Mucosa of rectum (tissue), 2 donors: ENCODE results near the gene GGT5.
A peak's percentile ranks its signal among the peaks of the same experiment; 100 is the strongest.
"Not testable (repeated sequence)": the region's sequence is repeated elsewhere in the genome, so short reads cannot be mapped to it uniquely, and the experiment has no call there.

Experiments
- H3K27ac ChIP-seq, 2 donors: one replicate each; pipeline ENCODE4 v1.7.0; 2013; ENCODE audit warnings: inconsistent platforms in 2 of 2, low read depth in 2 of 2, low read length in 2 of 2
- H3K27me3 ChIP-seq, 2 donors: one replicate each; pipeline ENCODE4 v1.7.0; 2013; ENCODE audit warnings: low read length in 2 of 2; ENCODE audit not compliant: control insufficient read depth in 2 of 2, insufficient read depth in 2 of 2
- H3K36me3 ChIP-seq, 2 donors: one replicate each; pipeline ENCODE4 v1.7.0; 2013; ENCODE audit warnings: low read length in 2 of 2; ENCODE audit not compliant: control insufficient read depth in 2 of 2, insufficient read depth in 2 of 2
- H3K4me1 ChIP-seq, 2 donors: one replicate each; pipeline ENCODE4 v1.7.0; 2013; ENCODE audit warnings: low read length in 2 of 2, mild to moderate bottlenecking in 1 of 2; ENCODE audit not compliant: control insufficient read depth in 2 of 2, insufficient read depth in 2 of 2
- H3K4me3 ChIP-seq, 2 donors: one replicate each; pipeline ENCODE4 v1.7.0; 2013; ENCODE audit warnings: low read length in 2 of 2
- H3K9ac ChIP-seq, 2 donors: one replicate each; pipeline ENCODE4 v1.7.0; 2013; ENCODE audit warnings: low read length in 2 of 2, low read depth in 1 of 2, mild to moderate bottlenecking in 1 of 2
- H3K9me3 ChIP-seq, 2 donors: one replicate each; pipeline ENCODE4 v1.7.0; 2013; ENCODE audit warnings: low read length in 2 of 2; ENCODE audit not compliant: control insufficient read depth in 2 of 2
- donor health status: healthy.
- donor health status: Normal muscosa, but diverticular disease.

Gene GGT5

DNA sequence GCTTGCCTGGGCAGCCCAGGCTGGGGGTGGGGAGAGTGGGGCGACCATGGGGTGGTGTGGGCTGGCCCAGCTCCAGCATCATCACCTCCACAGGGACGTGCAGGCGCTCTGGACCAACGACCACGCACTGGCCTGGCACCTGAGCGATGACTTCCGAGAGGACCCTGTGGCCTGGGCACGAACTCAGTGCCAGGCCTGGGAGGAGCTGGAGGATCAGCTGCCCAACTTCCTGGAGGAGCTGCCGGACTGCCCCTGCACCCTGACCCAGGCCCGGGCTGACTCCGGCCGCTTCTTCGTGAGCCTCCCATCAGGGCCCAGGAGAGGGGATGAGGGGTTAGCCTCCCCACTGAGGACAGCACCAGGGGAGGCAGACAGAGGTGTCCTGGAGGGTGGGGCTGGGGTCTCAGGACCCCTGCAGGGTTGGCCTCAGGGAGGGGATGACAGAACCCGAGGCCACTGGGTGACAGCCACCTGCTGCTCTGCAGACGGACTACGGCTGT is 59.8 kb downstream of the GGT5 start:
- peaks cover 15 to 16% of the 10 kb centered on the region in 2 donors for H3K4me1 ChIP-seq
- no peak overlapping the region for H3K4me3 ChIP-seq
- no peaks in the 10 kb centered on the region for H3K36me3 ChIP-seq
- no peaks in the 10 kb centered on the region for H3K9me3 ChIP-seq
- no peaks in the 10 kb centered on the region for H3K27me3 ChIP-seq
- no peak overlapping the region for H3K27ac ChIP-seq
- no peak overlapping the region for H3K9ac ChIP-seq

GRCh38 chr22:24184057-24184798 is 60.7 kb downstream of the GGT5 start:
- H3K4me3 ChIP-seq, result no peak overlapping the region
- H3K36me3 ChIP-seq, result no peaks in the 10 kb centered on the region
- H3K9me3 ChIP-seq, result no peaks in the 10 kb centered on the region
- H3K27me3 ChIP-seq, result no peaks in the 10 kb centered on the region
- peaks cover 8 to 9% of the 10 kb centered on the region in 2 donors for H3K4me1 ChIP-seq
- H3K9ac ChIP-seq, result no peak overlapping the region
- H3K27ac ChIP-seq, result no peak overlapping the region

- no peak overlapping the region for H3K4me3 ChIP-seq
Observed at GRCh38 chr22:24183321-24184031, 61.4 kb downstream of the GGT5 start.

DNA sequence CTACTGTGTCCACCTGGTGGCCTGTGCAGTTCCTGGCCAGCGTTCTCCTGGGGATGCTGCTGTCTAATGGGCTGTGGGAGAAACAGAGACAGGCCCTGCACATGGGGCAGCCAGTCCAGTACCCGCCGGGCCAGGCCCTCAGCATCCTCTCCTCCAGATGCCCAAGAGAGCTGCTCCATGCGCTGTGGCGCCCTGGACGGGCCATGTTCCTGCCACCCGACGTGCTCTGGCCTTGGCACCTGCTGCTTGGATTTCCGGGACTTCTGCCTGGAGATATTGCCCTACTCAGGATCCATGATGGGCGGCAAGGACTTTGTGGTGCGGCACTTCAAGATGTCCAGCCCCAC is 62.0 kb downstream of the GGT5 start:
- H3K4me1 ChIP-seq, H3K4me3 ChIP-seq, H3K9ac ChIP-seq: not testable (repeated sequence)

More at GRCh38 chr22:24183321-24184031, 61.4 kb downstream of the GGT5 start:
- H3K4me1 ChIP-seq, result peaks cover 6 to 7% of the 10 kb centered on the region in 2 donors
- no peak overlapping the region for H3K27ac ChIP-seq
- H3K9ac ChIP-seq, result no peak overlapping the region
- H3K27me3 ChIP-seq, result no peaks in the 10 kb centered on the region
- H3K9me3 ChIP-seq, result no peaks in the 10 kb centered on the region
- no peaks in the 10 kb centered on the region for H3K36me3 ChIP-seq

DNA sequence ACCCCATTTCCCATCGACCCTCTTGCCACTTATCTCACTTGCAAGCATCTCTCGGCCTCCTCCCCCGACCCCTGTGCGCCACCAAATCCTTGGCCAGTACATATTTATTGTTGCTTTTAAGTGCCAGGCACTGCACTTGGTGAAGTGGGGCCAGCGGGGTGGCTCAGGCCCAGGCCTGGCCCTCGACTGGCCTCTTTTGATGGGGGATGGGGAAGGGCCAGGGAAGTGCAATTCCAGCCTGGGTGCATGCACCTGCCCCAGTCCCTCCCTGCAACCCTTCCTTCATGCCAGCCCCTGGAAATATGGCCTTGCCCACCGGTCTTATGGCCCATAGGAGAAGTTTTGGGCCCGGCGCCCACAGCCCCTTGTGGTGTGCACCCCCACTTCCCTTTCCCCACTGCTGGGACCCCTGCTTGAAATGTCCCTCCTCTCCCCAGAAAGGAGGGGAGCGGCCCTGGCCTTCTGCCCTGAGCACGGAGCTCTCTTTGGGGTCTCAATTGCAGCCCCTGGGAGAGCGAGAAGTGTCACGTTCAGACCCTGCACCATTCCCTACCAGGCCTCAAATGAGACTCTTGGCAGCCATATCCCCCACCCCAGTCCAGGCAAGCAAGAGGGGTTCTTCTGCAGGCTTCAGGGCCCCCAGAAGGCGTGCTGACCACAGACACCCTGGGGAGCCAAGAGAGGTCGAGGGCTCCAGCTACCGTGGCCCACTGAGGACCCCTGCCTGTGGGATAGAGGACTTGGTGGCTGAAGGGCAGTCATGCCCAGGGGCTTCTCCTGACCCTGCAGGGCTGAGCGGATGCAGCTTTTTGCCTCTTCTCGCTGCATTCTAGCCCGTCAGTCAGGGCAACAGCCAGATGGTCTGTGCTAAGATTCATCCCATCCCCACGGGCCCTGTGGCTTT is 62.6 kb downstream of the GGT5 start:
- H3K4me3 ChIP-seq, result no peak overlapping the region
- H3K9me3 ChIP-seq, result no peaks in the 10 kb centered on the region

More for the DNA sequence above, 62.0 kb downstream of the GGT5 start:
- not testable (repeated sequence) for H3K27ac ChIP-seq, H3K27me3 ChIP-seq, H3K36me3 ChIP-seq, H3K9me3 ChIP-seq

GRCh38 chr22:24181088-24181995 is 63.5 kb downstream of the GGT5 start, which contains the start of gene SUSD2:
SUSD2 (plus strand) TSS chr22:24181487; CDS start chr22:24181520, 33 bp downstream.
- Histone ChIP-seq H3K9me3 (no peaks in the 10 kb centered on the region), H3K9ac (peak within 1 kb of the TSS in 1 of 2 donors; percentile 44), H3K4me1 (peaks cover 6 to 7% of the 10 kb centered on the region in 2 donors), H3K27me3 (no peaks in the 10 kb centered on the region), H3K4me3 (peak within 1 kb of the TSS in 1 of 2 donors; percentile 13), H3K27ac (peak within 1 kb of the TSS in 1 of 2 donors; percentile 44), H3K36me3 (peaks cover 3 to 4% of the 10 kb centered on the region in 2 donors)

More for the DNA sequence above, 62.6 kb downstream of the GGT5 start:
- Histone ChIP-seq H3K4me1 (peaks cover 6 to 7% of the 10 kb centered on the region in 2 donors), H3K27ac (no peak overlapping the region), H3K9ac (peak overlapping the region in 1 of 2 donors; percentile 44), H3K36me3 (no peaks in the 10 kb centered on the region), H3K27me3 (no peaks in the 10 kb centered on the region)

- Histone ChIP-seq H3K4me1 (peaks cover 6 to 7% of the 10 kb centered on the region in 2 donors), H3K27me3 (no peaks in the 10 kb centered on the region), H3K27ac (peak overlapping the region in 1 of 2 donors; percentile 29)
Observed at GRCh38 chr22:24180316-24181087, 64.4 kb downstream of the GGT5 start.

DNA sequence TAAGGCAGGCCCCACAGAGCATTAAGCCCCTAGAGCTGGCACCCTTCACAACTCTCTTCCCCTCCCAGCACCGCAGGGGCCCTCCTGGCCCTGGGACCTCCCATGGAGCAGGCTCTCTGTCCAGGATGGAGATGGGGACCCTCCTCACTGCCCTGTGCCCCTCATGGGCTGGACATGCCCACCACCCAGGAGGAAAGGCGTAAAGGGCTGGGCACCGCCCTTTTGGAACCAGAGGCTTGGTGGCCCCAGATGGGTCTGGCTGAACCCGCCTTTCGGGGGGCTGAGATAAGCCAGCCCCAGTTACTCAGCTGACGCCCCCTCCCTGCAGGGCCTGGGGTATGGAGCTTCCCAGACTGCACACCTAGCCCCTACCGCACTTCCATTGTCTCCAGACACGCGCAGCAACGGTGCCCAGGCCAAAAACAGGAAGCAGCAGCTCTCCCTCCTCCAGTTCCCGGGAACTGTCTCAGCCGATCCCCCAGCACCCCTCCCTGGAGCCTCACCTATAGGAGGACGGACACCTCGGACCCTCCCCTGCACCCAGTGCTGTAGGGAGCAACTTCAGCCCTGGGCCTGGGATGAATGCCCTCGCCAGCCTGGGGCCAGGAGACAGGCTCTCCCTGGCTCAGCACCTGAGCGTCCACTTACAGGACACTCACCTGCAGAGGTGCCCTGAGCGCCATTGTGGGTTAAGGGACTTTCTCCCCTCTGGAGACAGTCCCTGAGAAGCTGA is 65.2 kb downstream of the GGT5 start:
- Histone ChIP-seq H3K4me3 (no peak overlapping the region), H3K36me3 (peaks cover 6 to 11% of the 10 kb centered on the region in 2 donors), H3K27me3 (no peaks in the 10 kb centered on the region), H3K27ac (no peak overlapping the region), H3K9me3 (no peaks in the 10 kb centered on the region), H3K4me1 (peaks cover 6 to 7% of the 10 kb centered on the region in 2 donors), H3K9ac (no peak overlapping the region)

More at GRCh38 chr22:24180316-24181087, 64.4 kb downstream of the GGT5 start:
- Histone ChIP-seq H3K36me3 (peaks cover 6 to 11% of the 10 kb centered on the region in 2 donors), H3K4me3 (no peak overlapping the region), H3K9ac (no peak overlapping the region), H3K9me3 (no peaks in the 10 kb centered on the region)
